ENCODE data around the gene NEK1. TPM values are rescaled to one million over a fixed set of nuclear protein-coding genes. Genes with fewer than 3 reads are reported as not detected.

Gene NEK1
- polyA plus RNA-seq, 1 donor (not counting 4 experiments of a cell fraction or from before 2014, with no cell fraction given), result 7.8 TPM

GRCh38 chr4:169398316-169398715, 214.1 kb downstream of the NEK1 start:
- Histone ChIP-seq H2AFZ (ENCODE audit: control insufficient read depth, low read length) (no peak overlapping the region), H3K9me3 (ENCODE audit: control insufficient read depth, low read depth, low read length) (no peaks in the 10 kb centered on the region), H3K27me3 (ENCODE audit: control insufficient read depth, extremely low read depth, insufficient read depth, low read length) (no peaks in the 10 kb centered on the region), H3K4me1 (ENCODE audit: control insufficient read depth, extremely low read depth, insufficient read depth, low read length) (peaks cover 14% of the 10 kb centered on the region), H3K4me2 (ENCODE audit: control insufficient read depth, extremely low read depth, insufficient read depth, low read depth, low read length) (no peak overlapping the region), H3K27ac (ENCODE audit: control insufficient read depth, insufficient read depth, low read length) (peak overlapping the region; percentile 47), H3K36me3 (ENCODE audit: control insufficient read depth in 2 of 2, extremely low read depth in 1 of 2, insufficient read depth in 2 of 2, low read length in 2 of 2) (no peaks in the 10 kb centered on the region), H3K4me3 (ENCODE audit: control insufficient read depth in 2 of 3, extremely low read depth in 1 of 3, insufficient read depth in 2 of 3, low read depth in 1 of 3, low read length in 3 of 3) (no peak overlapping the region), H4K20me1 (ENCODE audit: control insufficient read depth, extremely low read depth, insufficient read depth, low read length) (no peaks in the 10 kb centered on the region), H3K9me1 (ENCODE audit: control insufficient read depth, extremely low read depth, insufficient read depth, low read length) (no peaks in the 10 kb centered on the region), H3K79me2 (ENCODE audit: control insufficient read depth, insufficient read depth, low read length) (no peaks in the 10 kb centered on the region), H3K9ac (ENCODE audit: control insufficient read depth, extremely low read depth, insufficient read depth, low read length) (no peak overlapping the region)
- DNase-seq (ENCODE audit: low read depth, low spot score) (no peak), FAIRE-seq (no peak)
- no peak for TF ChIP-seq EZH2 (IDR thresholded peaks at IDR 0.05; ENCODE audit: low read length)
- TF ChIP-seq, protein P1, sequence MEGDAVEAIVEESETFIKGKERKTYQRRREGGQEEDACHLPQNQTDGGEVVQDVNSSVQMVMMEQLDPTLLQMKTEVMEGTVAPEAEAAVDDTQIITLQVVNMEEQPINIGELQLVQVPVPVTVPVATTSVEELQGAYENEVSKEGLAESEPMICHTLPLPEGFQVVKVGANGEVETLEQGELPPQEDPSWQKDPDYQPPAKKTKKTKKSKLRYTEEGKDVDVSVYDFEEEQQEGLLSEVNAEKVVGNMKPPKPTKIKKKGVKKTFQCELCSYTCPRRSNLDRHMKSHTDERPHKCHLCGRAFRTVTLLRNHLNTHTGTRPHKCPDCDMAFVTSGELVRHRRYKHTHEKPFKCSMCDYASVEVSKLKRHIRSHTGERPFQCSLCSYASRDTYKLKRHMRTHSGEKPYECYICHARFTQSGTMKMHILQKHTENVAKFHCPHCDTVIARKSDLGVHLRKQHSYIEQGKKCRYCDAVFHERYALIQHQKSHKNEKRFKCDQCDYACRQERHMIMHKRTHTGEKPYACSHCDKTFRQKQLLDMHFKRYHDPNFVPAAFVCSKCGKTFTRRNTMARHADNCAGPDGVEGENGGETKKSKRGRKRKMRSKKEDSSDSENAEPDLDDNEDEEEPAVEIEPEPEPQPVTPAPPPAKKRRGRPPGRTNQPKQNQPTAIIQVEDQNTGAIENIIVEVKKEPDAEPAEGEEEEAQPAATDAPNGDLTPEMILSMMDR (optimal IDR thresholded peaks at IDR 0.05 in 1 of 3, IDR thresholded peaks at IDR 0.05 in 1 of 3, conservative IDR thresholded peaks at IDR 0.05 in 1 of 3; ENCODE audit: extremely low read depth in 1 of 3, insufficient read depth in 2 of 3, low read length in 3 of 3), result no peak
- dilution Hi-C loops (cut with MboI; ENCODE audit: extremely low pct_ligation_motif_present, low sequenced_read_pairs), result no loop called here

GRCh38 chr4:169397762-169398161, 214.6 kb downstream of the NEK1 start:
- Histone ChIP-seq H2AFZ (ENCODE audit: control insufficient read depth, low read length) (no peak overlapping the region), H3K27me3 (ENCODE audit: control insufficient read depth, extremely low read depth, insufficient read depth, low read length) (no peaks in the 10 kb centered on the region), H3K9me3 (ENCODE audit: control insufficient read depth, low read depth, low read length) (no peaks in the 10 kb centered on the region), H3K4me2 (ENCODE audit: control insufficient read depth, extremely low read depth, insufficient read depth, low read depth, low read length) (no peak overlapping the region), H3K9me1 (ENCODE audit: control insufficient read depth, extremely low read depth, insufficient read depth, low read length) (no peaks in the 10 kb centered on the region), H3K4me3 (ENCODE audit: control insufficient read depth in 2 of 3, extremely low read depth in 1 of 3, insufficient read depth in 2 of 3, low read depth in 1 of 3, low read length in 3 of 3) (no peak overlapping the region), H4K20me1 (ENCODE audit: control insufficient read depth, extremely low read depth, insufficient read depth, low read length) (no peaks in the 10 kb centered on the region), H3K4me1 (ENCODE audit: control insufficient read depth, extremely low read depth, insufficient read depth, low read length) (peaks cover 14% of the 10 kb centered on the region), H3K36me3 (ENCODE audit: control insufficient read depth in 2 of 2, extremely low read depth in 1 of 2, insufficient read depth in 2 of 2, low read length in 2 of 2) (no peaks in the 10 kb centered on the region), H3K79me2 (ENCODE audit: control insufficient read depth, insufficient read depth, low read length) (no peaks in the 10 kb centered on the region), H3K9ac (ENCODE audit: control insufficient read depth, extremely low read depth, insufficient read depth, low read length) (no peak overlapping the region), H3K27ac (ENCODE audit: control insufficient read depth, insufficient read depth, low read length) (peak overlapping the region; percentile 47)
- TF ChIP-seq, protein P1 (optimal IDR thresholded peaks at IDR 0.05 in 1 of 3, IDR thresholded peaks at IDR 0.05 in 1 of 3, conservative IDR thresholded peaks at IDR 0.05 in 1 of 3; ENCODE audit: extremely low read depth in 1 of 3, insufficient read depth in 2 of 3, low read length in 3 of 3), result no peak
- TF ChIP-seq EZH2 (IDR thresholded peaks at IDR 0.05; ENCODE audit: low read length), result no peak
- no peak for FAIRE-seq
- dilution Hi-C loops (cut with MboI; ENCODE audit: extremely low pct_ligation_motif_present, low sequenced_read_pairs), result no loop called here
- no peak for DNase-seq (ENCODE audit: low read depth, low spot score)

All from keratinocyte (primary cell).